HG03575 (cell line): ENCODE measurements around the gene GTF2A1.
"Not testable (repeated sequence)": the region's sequence is repeated elsewhere in the genome, so short reads cannot be mapped to it uniquely, and the experiment has no call there.

Source experiments
- ATAC-seq: cut with Tn5 transposase; IDR thresholded peaks from one replicate; pipeline ENCODE4 v1.9.1; 2021; ENCODE audit not compliant: unreplicated experiment, insufficient number of reproducible peaks, low FRiP score; ENCODE audit errors: extremely low read depth

The GTF2A1 gene

GRCh38 chr14:81235096-81235495 lies 14.3 kb upstream of the GTF2A1 start:
- ATAC-seq: peak; percentile 64

DNA sequence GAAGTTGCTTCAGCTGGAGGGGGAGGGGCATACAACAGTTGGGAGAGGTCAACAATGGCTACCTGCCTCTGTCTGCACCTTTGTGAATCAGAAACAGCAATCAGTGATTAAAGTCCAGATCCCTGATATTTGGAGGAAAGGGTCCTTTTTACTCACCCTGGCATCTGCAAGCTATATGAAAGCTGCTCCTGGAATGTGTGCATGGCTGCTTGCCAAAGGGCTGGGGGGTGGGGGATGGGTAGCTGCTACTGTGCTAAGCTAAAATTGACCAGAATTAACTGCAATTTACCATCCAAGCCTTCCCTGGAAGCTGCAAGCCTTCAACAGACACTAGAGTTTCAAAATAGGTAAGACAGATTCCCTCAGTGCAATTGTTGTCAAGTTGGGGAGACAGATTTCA lies 13.5 kb upstream of the GTF2A1 start:
- ATAC-seq: no peak

DNA sequence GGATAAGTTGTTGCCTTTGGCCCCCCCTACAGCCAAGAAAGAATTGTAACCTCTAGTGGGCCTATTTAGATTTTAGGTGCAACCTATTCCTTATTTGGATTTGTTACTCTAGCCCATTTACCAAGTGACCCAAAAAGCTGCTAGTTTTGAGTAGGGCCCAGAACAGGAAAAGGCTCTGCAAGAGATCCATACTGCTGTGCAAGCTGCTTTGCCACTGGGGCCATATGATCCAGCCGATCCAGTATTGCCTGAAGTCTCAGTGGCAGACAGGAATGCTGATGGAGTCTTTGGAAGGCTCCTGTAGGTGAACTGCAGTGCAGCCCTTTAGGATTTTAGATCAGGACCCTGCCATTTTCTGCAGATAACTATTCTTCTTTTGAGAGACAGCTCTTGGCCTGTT lies 12.9 kb upstream of the GTF2A1 start:
- ATAC-seq: no peak

DNA sequence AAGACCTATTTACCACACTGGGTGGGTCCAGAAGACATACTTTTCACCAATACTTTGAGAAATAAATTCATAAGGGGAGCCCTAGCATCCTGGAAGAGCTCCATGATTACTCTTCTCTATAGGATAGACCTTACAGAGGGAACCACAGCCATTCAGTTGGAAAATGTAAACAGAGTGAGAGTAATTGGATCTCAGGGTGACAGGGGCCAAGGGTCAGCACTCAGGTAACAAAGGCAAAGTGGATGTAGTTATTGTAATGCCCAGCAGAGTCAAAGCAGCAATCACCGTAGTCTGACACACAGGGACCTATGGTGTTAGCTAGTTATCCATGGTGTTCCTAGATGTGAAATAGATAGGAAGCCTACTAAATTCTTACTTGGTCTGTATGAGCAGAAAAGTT lies 10.8 kb upstream of the GTF2A1 start:
- ATAC-seq: no peak

DNA sequence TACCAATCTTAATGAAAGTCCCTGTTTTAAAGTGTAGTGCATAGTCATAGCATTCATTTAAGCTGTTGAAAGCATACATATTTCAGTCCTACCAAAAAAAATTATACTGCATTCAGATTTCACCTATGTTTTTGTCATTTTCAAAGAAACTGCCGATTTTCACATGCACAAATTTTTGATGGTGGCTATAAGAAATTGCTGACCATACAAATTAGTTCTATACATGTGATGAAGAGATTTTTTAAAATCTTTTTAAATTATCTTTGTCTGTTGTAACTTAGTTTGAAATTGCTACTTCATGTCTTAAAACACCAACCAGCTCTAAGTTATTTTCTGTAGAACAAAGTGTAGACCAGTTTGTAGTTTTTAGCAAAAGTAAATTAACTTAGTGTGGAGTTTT lies 3.5 kb upstream of the GTF2A1 start:
- no peak for ATAC-seq

DNA sequence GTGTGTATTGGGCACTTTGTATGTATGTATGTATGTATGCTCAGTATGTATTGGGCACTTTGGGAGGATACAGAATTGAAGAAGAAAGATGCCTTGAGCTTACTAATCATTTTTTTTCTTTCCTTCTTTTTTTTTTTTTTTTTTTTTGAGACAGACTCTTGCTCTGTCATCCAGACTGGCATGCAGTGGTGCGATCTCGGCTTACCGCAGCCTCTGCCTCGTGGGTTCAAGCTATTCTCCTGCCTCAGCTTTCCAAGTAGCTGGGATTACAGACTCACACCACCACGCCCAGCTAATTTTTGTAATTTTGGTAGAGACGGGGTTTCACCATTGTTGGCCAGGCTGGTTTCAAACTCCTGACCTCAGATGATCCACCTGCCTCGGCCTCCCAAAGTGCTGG lies 3.0 kb upstream of the GTF2A1 start:
- ATAC-seq: not testable (repeated sequence)

GRCh38 chr14:81222691-81223090 lies 1.9 kb upstream of the GTF2A1 start:
- ATAC-seq: no peak

GRCh38 chr14:81222126-81222525 lies 1.4 kb upstream of the GTF2A1 start:
- ATAC-seq: no peak

DNA sequence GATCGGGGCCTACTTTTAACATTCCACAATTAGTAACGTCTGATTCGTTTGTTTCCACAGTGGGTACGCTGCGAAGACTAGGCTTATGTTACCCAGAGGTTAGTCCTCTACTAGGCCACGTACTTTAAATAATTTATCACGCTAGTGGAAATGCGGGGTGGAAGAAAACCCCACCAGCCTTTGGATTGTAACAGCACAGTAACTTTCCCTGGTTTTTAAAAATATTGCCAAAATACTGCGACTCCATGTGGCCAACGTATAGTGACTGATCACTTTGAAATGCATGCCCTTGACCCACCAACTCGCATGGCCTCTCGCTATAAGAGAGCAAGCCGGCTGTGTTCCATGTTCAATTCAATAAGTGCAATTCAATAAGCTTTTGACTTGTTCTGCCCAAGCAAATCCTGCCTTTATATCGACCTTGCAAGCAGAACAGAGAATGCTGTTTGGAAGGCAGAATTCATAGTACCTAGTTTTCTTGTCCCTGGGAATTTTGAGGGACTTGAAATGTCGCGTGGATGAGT lies 882 bp upstream of the GTF2A1 start:
- ATAC-seq: no peak

DNA sequence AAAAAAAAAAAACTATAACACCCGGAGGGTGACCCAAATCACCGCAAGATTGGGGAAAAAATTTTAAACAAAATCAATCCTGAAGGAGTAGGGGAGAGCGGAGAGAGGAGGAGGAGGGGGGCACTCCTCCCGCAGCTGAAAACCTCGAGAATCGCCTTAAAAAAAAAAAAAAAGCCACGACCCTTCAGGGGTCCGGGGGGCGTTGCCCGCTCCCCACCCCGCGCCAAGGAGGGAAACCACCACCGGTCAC lies 254 bp downstream of the GTF2A1 start:
- no peak for ATAC-seq

- no peak for ATAC-seq
Observed at GRCh38 chr14:81219759-81220579, 790 bp downstream of the GTF2A1 start.

GRCh38 chr14:81219210-81219758 lies 1.5 kb downstream of the GTF2A1 start:
- peak; percentile 54 for ATAC-seq

GRCh38 chr14:81211844-81212243 lies 8.9 kb downstream of the GTF2A1 start:
- no peak for ATAC-seq

DNA sequence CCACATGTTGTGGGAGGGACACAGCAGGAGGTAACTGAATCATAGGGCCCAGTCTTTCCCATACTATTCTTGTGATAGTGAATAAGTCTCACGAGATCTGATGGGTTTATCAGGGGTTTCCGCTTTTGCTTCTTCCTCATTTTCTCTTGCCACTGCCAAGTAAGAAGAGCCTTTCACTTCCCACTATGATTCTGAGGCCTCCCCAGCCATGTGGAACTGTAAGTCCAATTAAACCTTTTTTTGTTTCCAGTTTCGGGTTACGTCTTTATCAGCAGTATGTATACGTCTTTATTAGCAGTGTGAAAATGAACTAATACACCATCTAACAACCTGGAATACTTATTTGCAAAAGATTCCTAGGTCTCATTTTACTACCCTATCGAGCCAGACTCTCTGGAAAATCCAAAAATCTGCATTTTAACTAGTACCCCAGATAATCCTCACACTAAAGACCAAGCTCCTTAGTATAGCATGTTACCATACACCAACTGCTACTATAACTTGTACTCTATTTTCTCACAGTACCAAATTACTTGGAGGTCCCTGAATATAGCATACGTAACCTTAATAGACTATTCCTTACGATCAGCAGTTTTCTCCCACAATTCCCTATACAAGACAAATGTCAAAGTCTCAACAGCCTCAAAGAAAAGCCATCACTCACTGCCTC lies 11.5 kb downstream of the GTF2A1 start:
- ATAC-seq: no peak

DNA sequence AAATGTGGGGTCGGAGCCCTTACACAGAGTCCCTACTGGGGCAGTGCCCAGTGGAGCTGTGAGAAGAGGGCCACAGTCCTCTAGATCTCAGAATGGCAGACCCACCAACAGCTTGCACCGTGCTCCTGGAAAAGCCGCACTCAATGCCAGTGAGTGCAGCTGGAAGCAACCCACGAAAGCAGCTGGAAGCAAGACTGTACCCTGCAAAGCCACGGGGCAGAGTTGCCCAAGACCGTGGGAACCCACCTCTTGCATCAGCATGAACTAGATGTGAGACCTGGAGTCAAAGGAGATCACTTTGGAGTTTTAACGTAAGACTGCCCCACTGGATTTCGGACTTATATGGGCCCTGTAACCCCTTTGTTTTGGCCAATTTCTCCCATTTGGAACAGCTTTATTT lies 12.3 kb downstream of the GTF2A1 start:
- no peak for ATAC-seq

DNA sequence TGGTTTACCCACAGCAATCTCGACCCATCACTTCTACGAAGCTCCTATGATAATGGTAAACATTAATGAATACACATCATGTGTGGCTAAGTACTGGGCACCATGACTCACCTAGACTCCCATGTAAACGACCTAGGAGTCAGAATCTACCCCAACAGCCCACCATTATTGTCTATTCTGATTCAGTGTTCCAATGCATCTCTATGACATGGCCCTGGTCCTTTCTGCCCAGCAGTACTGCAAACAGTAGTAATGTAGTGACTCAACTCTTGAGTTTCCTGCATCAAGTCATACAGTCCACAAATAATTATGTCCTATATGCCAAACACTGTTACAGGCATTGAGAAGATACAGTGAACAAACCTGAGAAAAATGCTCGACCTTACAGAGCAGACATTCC lies 14.6 kb downstream of the GTF2A1 start:
- ATAC-seq: no peak

- ATAC-seq: no peak
Observed at GRCh38 chr14:81205639-81206038, 15.1 kb downstream of the GTF2A1 start.

DNA sequence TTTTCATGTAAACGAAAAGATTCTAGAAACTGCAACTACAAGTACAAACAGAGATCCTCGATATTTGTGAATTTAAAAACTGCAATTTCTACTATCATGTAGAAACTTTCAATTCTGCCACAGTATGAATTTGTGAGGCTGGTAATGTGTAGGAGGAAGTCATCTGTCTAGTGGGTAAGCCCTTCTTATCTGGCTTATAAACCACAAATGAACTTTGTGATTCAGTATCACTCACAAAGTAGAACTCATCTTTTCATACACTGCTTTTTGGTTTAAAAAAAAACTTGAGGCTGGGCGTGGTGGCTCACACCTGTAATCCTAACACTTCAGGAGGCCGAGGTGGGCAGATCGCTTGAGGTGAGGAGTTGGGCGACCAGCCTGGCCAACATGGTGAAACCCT lies 20.7 kb downstream of the GTF2A1 start:
- ATAC-seq: no peak

DNA sequence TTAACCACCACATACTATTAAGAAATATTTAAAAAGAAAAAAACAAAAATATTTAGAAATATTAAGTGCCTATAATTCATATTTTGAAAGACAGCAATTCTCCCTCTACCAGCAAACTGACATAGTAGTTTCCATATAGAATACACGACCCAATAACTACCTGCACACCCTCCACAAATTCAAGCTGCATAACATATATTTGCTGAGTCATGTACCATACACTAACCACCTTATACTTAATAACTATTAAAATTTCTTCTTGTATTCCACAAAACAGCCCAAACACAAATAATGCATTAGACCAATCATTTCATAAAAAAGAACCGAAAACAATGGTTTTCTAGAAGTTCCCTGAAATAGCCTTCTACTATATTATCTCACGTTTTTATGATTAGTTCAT lies 21.7 kb downstream of the GTF2A1 start:
- ATAC-seq: no peak

DNA sequence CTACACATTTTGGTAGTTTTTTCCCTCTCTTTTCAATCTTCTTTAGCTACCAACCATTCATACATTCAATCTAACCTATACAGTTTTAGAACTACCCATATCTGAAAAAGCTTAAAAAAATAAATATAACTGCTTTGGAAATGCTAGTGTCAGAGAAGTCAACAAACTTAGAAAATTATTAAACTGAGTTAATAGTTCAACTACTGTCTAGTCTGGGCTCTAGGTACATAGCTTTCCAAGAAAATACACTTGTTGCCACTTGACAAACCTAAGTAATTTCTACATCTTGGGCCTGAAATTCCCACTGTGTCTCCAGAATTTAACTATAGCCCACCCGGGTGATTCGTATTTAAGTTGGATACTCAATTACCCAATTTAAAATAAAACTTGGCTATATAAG lies 22.1 kb downstream of the GTF2A1 start:
- no peak for ATAC-seq
